HG02852 (cell line): Measurements from ENCODE around the gene NT5C2.

ENCODE experiments used
- ATAC-seq: cut with Tn5 transposase; IDR thresholded peaks from one replicate; pipeline ENCODE4 v1.9.1; 2021; ENCODE audit warnings: mild to moderate bottlenecking, moderate library complexity; ENCODE audit not compliant: unreplicated experiment

NT5C2 gene

GRCh38 chr10:103066141-103067098, 126.7 kb downstream of the NT5C2 start:
- ATAC-seq = no peak

GRCh38 chr10:103064956-103065355, 128.1 kb downstream of the NT5C2 start:
- ATAC-seq = no peak

- no peak for ATAC-seq
Measured at GRCh38 chr10:103062854-103063590, 130.1 kb downstream of the NT5C2 start.

GRCh38 chr10:103060575-103060974, 132.5 kb downstream of the NT5C2 start:
- no peak for ATAC-seq

- ATAC-seq = no peak
Measured at GRCh38 chr10:103058034-103058433, 135.0 kb downstream of the NT5C2 start.

GRCh38 chr10:103055105-103055504, 138.0 kb downstream of the NT5C2 start:
- ATAC-seq = no peak

GRCh38 chr10:103054621-103055020, 138.5 kb downstream of the NT5C2 start:
- no peak for ATAC-seq

GRCh38 chr10:103053659-103054581, 139.2 kb downstream of the NT5C2 start:
- ATAC-seq = peak; percentile 79

GRCh38 chr10:103049237-103049636, 143.8 kb downstream of the NT5C2 start:
- ATAC-seq = no peak

- ATAC-seq = no peak
Measured at GRCh38 chr10:103047381-103047780, 145.7 kb downstream of the NT5C2 start.

- ATAC-seq = no peak
Measured at GRCh38 chr10:103045961-103046360, 147.1 kb downstream of the NT5C2 start.

- no peak for ATAC-seq
Measured at GRCh38 chr10:103044942-103045489, 148.1 kb downstream of the NT5C2 start.

GRCh38 chr10:103042908-103043307, 150.2 kb downstream of the NT5C2 start:
- ATAC-seq = no peak

GRCh38 chr10:103042129-103042528, 150.9 kb downstream of the NT5C2 start:
- no peak for ATAC-seq

- ATAC-seq = no peak
Measured at GRCh38 chr10:103041391-103041790, 151.7 kb downstream of the NT5C2 start.

GRCh38 chr10:103040418-103040817, 152.7 kb downstream of the NT5C2 start:
- ATAC-seq = no peak

GRCh38 chr10:103038570-103038969, 154.5 kb downstream of the NT5C2 start:
- ATAC-seq = no peak
